Ramos (cell line): ENCODE results near the gene OTOP2.

Experiments used
- in situ Hi-C: fragments of 300-500 bp; cut with MboI; formaldehyde crosslinking; loops from one replicate; pipeline ENCODE4 v1.14.3; 2022; ENCODE audit warnings: low sequenced_read_pairs; ENCODE audit not compliant: unreplicated experiment

The OTOP2 gene

GRCh38 chr17:74949455-74950115 is 25.5 kb downstream of the OTOP2 start:
- in situ Hi-C loops, result no loop called here

DNA sequence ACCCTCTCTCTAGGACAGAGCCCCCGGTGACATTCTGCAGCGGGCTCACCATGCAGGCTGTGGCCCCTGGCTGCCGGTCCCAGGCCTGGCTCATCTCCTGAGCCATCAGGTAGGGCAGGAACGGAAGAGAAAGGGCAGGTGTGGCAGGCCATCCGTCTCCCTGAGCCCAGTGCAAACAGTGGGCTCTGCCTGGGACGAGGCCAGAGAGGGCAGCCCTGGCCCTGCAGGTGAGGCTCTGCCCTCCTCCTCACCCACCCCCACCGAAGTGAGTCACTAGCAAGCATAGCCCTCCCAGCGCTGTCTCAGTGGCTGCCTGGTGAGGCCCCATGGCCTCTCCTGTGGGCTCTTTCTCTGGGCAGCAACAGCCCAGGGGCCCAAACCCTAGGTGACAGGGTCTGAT is 26.1 kb downstream of the OTOP2 start:
- in situ Hi-C loops, result no loop called here

- in situ Hi-C loops, result no loop called here
Observed at GRCh38 chr17:74951065-74951464, 27.0 kb downstream of the OTOP2 start.

DNA sequence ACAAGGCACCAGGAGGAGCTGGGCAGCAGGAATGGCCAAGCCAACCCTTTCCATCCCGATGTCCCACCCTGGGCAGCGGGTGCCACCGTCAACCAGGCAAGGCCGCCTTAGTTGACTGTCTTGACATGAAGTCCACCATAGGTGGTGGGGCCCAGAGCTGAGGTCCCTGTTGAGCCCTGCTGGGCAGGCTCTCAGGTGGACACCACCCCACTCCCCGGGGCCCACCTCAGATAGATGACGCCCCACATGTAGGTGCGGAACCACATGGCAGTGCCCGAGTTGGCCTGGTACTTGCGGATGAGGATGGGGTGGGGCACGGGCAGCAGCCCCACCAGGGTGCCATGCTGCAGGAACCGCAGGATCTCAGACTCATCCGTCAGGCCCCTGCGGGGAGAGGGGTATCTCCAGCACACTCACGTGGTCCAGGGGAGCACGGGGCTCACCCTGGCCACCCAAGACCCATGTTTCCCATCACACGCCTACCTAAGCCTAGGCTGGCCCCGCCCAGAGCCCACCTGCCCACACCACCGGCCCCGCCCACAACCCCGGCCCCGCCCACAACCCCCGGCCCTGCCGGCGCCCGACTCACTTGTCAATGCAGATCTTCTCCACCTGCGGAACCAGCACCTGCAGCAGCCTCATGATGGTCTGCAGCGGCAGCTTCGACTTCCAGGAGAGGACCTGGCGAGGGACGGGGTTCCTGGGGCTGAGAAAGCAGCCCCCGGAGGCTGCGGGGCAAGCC is 27.8 kb downstream of the OTOP2 start:
- in situ Hi-C loops, result no loop called here

DNA sequence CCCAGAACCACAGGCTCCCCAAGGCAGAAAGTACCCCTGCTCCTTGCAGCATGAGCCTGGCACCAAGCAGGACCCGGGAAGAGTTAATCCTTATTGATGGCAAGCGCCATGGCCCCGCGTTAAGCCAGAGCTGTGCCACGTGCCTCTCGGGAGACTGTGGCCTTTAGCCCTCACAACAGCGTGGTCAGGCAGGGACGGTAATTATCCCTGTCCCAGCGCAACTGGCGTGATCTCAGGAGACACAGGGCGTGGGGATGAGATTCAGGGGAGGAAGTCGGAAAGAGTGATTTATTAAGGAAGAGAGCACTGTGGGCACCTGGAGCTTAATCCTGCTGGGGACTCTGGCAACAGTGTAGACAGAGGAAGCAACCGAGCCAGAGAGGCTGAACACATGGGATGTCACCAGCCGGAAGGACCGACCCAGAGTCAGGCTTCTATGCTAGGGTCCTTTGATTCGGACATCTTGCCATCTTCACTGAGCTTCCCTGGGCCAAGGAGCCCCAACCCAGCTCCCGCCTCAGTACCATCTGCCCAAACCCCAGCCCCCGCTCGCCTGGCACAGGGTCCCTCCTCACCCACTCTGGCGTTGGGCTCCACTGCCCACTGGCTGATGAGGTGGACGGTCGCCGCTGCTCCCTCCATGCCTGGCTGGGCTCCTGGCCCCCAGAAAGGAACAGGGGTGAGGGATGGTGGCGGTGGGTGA is 28.5 kb downstream of the OTOP2 start:
- in situ Hi-C loops, result no loop called here

DNA sequence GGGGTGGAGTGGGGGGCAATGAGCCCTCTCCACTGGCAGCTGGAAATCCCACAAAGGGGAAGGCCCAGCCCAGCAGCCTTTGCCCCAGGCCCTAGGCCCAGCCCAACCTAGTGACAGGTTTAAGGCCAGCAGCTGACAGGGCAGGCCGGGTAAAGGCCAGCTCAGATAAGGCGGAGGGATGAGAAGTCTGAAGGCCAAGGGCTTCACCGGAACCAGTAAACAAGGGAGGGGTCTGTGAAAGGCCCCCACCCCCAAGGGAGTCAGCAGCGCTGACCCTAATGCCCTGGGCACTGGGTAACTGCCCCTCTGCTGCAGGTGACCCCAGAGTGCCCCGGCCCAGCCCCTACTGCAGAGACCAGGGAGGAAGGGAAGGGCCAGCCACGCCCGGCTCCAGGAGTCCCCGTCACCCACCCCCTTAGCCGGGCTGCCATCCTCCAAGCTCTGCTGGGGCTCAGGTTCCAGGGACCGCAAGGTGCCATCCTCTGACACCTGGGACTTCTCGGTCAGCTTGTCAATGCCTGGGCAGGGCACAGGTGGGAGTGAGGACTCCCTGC is 29.1 kb downstream of the OTOP2 start:
- in situ Hi-C loops, result no loop called here

DNA sequence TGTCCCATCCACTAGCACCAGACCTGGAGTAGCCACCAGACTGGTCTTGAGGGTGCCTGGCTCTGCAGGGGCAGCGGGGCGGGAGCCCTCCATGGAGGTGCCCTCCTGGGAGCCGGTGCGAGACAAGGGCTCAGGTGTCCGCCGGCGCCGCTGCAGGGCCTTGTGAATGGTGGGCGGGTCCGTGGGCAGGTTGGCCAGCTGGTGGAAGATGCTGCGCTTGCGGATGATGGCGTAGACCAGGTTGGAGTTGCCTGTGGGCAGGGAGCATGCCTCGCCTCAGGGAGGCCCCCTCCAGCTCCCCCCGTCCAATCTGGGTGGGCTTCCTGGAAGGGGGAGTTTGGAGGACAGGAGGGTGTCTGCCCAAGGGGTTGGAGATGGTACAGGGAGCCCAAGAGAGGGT is 30.0 kb downstream of the OTOP2 start:
- in situ Hi-C loops, result no loop called here

DNA sequence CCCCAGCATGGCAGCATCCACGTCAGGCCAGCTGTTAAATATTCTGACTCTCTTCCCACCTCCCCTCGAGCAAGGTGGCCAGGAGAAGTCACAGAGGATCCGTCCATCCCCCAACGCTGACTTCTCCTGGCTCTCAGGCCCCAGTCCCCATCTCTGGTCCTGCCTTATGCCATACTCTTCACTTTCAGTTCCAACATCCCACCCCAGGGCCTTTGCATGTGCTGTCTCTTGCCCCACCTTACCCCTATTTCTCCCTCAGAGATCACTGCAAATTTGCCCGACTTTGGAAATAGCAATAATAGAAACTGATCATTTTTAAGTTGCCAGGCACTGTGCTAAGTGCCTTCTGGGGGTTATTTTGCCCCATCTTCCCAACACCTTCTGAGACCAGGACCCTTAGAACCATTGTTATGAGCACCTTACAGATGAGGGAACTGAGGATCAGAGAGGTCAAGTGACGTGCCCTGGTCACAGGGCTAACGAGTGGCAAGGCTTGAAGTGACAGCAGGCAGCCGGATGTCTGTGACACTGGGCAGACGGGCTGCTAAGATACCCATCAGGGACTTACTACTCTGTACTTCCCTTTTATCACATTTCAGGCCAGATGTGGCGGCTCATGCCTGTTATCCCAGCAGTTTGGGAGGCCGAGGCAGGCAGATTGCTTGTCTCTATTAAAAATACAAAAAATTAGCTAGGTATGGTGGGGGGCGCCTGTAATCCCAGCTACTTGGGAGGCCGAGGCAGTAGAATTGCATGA is 30.8 kb downstream of the OTOP2 start:
- in situ Hi-C loops, result no loop called here

DNA sequence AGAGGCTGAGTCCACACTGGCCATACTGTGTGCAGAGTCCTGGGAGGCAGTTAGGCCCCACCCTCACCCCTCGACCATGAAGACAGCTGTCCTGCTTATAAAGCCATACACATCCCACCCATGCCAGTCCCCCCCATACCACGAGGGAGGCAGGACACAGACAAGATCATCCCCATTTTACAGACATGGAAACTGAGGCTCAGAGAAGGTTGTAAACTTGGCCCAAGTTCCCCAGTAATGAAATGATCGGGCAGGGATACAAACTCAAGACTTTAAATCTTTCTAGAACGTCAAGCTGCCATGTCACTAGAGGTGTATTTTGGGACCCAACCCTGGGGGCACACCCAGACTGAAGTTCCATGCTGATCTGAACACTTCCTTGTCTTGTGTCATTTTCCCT is 32.0 kb downstream of the OTOP2 start:
- in situ Hi-C loops, result no loop called here

GRCh38 chr17:74957935-74958740 is 34.1 kb downstream of the OTOP2 start:
- in situ Hi-C loops, result no loop called here

GRCh38 chr17:74959826-74960515 is 35.9 kb downstream of the OTOP2 start:
- in situ Hi-C loops, result no loop called here

- in situ Hi-C loops, result no loop called here
Observed at GRCh38 chr17:74960570-74961342, 36.7 kb downstream of the OTOP2 start.

- in situ Hi-C loops, result no loop called here
Observed at GRCh38 chr17:74961657-74962350, 37.7 kb downstream of the OTOP2 start.

DNA sequence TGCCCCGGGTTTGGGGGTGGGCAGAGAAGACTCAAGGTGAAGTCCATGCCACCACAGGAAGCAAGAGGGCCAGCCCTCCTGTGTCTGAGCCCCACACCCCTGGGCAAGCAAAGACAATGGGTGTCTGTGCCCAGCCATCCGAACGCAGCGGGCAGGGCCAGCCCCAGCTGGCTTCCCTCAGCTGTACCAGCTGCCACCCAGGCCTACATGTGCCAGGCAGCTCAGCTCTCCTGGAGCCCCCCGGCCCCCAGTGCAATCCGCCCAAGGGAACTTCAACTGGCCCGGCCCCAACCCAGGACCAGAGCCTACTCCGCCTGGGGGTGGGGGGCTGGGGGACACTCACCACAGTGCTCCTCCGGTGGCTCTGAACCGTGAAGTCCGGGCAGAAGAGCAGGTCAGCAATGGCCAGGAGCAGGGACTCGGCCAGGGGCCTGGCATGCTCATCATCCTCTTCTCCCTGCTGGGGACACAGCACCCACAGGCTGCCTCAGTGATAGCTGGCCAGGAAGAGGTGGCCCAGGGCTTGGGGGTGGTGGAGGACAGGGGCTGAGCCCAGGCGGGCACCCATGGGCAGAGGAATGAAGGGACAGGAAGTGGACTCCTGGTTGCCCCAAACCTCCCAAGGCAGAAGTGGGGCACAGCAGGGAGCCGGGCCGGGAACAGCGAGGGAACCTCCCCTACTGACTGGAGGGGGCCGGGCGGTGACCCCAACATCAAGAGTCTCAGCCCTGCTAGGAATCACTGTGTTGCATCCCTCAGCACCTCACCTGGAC is 38.7 kb downstream of the OTOP2 start:
- in situ Hi-C loops, result no loop called here

GRCh38 chr17:74963656-74964055 is 39.6 kb downstream of the OTOP2 start:
- in situ Hi-C loops, result no loop called here

- in situ Hi-C loops, result no loop called here
Observed at GRCh38 chr17:74964246-74964761, 40.2 kb downstream of the OTOP2 start.
